Ascending aorta (tissue), 2 donors: ENCODE measurements around the gene NLRC4. TPM values are rescaled to one million over a fixed set of nuclear protein-coding genes. Genes with fewer than 3 reads are reported as not detected.
"Not testable (repeated sequence)": the region's sequence is repeated elsewhere in the genome, so short reads cannot be mapped to it uniquely, and the experiment has no call there.

Experiments
- DNase-seq, 2 donors: peaks; one replicate each; pipeline ENCODE4 v3.0.0-alpha.2; 2019; ENCODE audit warnings: low spot score in 2 of 2
- H3K27ac ChIP-seq, 2 donors: fragments of 200-600 bp; sonication (generic); one replicate each; pipeline ENCODE4 v1.5.1; 2016 to 2017; ENCODE audit warnings: mild to moderate bottlenecking in 1 of 2
- H3K27me3 ChIP-seq: fragments of 200-600 bp; sonication (generic); one replicate; pipeline ENCODE4 v1.5.1; 2017
- H3K36me3 ChIP-seq, 2 donors: fragments of 200-600 bp; sonication (generic); one replicate each; pipeline ENCODE4 v1.5.1; 2016
- H3K4me1 ChIP-seq, 2 donors: fragments of 200-600 bp; sonication (generic); one replicate each; pipeline ENCODE4 v1.5.1; 2016 to 2017; ENCODE audit warnings: mild to moderate bottlenecking in 1 of 2
- H3K4me3 ChIP-seq, 2 donors: fragments of 200-600 bp; sonication (generic); one replicate each; pipeline ENCODE4 v1.5.1; 2016 to 2017; ENCODE audit warnings: mild to moderate bottlenecking in 1 of 2
- H3K9me3 ChIP-seq, 2 donors: fragments of 200-600 bp; sonication (generic); one replicate each; pipeline ENCODE4 v1.5.1; 2016
- CTCF ChIP-seq, 3 experiments: fragments of 200-600 bp in 2 of 3; fragments of 450-650 bp in 1 of 3; sonication (generic) in 2 of 3; IDR thresholded peaks; one replicate each; pipeline ENCODE4 v1.5.1; 2016 to 2019; ENCODE audit warnings: antibody characterized with exemption in 3 of 3, mild to moderate bottlenecking in 1 of 3, moderate library complexity in 1 of 3
- intact Hi-C: fragments of 100-400 bp; cut with DNase I; formaldehyde crosslinking; loops from one replicate; pipeline ENCODE4 v1.15.1; 2023
- total RNA-seq: library from RNA; depleted of rRNA; stranded (reverse); fragments of >200 nt; gene quantifications from one replicate; pipeline ENCODE4 v1.1.0, GENCODE V29; 2016

Gene NLRC4
- total RNA-seq, 1 donor from 2014 or later, result 2.3 TPM

GRCh38 chr2:32222966-32223365 is 41.7 kb downstream of the NLRC4 start:
- H3K9me3 ChIP-seq, result no peaks in the 10 kb centered on the region
- TF ChIP-seq CTCF (IDR thresholded peaks at IDR 0.05), result no peak
- intact Hi-C loops, result no loop called here
- H3K36me3 ChIP-seq, result peaks cover 17 to 56% of the 10 kb centered on the region in 2 donors
- H3K4me1 ChIP-seq, result no peaks in the 10 kb centered on the region
- no peaks in the 10 kb centered on the region for H3K27me3 ChIP-seq
- DNase-seq, result no peak
- no peak overlapping the region for H3K27ac ChIP-seq
- no peak overlapping the region for H3K4me3 ChIP-seq

DNA sequence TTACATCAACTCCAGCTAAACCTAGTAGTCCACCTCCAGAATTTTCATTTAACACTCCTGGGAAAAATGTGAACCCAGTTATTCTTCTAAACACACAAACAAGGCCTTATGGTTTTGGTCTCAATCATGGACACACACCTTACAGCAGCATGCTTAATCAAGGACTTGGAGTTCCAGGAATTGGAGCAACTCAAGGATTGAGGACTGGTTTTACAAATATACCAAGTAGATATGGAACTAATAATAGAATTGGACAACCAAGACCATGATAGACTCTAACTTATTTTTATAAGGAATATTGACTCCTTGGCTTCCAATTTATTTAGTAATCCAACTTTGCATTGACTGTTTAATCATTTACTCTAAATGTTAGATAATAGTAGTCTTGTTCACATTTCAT is 44.2 kb downstream of the NLRC4 start:
- Histone ChIP-seq H3K9me3 (no peaks in the 10 kb centered on the region), H3K4me3 (no peak overlapping the region), H3K27ac (no peak overlapping the region), H3K4me1 (no peaks in the 10 kb centered on the region), H3K36me3 (peaks cover 17 to 56% of the 10 kb centered on the region in 2 donors), H3K27me3 (no peaks in the 10 kb centered on the region)
- intact Hi-C loops, result no loop called here
- TF ChIP-seq CTCF (IDR thresholded peaks at IDR 0.05), result no peak
- no peak for DNase-seq

GRCh38 chr2:32212295-32212694 is 52.4 kb downstream of the NLRC4 start:
- Histone ChIP-seq H3K4me1 (no peaks in the 10 kb centered on the region), H3K4me3 (no peak overlapping the region), H3K27me3 (no peaks in the 10 kb centered on the region), H3K36me3 (peaks cover 16 to 28% of the 10 kb centered on the region in 2 donors), H3K9me3 (no peaks in the 10 kb centered on the region), H3K27ac (no peak overlapping the region)
- DNase-seq, result no peak
- intact Hi-C loops, result no loop called here
- no peak for TF ChIP-seq CTCF (IDR thresholded peaks at IDR 0.05)

- H3K27ac ChIP-seq, result no peak overlapping the region
- peaks cover 16 to 23% of the 10 kb centered on the region in 2 donors for H3K36me3 ChIP-seq
These were observed 53.8 kb downstream of the NLRC4 start for GRCh38 chr2:32210767-32211408.

DNA sequence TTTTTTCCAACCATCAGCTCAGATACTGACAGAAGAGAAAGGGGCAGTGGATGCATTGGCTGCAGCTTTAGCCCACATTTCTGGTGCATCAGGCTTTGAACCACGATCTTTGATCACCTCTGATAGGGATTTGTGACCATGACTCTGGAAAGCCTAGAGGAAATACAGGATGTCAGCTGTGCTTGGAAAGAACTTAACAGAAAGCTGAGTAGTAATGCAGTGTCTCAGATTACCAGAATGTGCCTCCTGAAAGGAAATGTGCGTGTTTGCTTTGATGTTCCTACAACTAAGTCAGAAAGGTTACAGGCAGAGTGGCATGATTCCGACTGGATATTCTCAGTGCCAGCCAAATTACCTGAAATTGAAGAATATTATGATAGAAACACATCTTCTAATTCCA is 61.3 kb downstream of the NLRC4 start:
- intact Hi-C loops, H3K4me3 ChIP-seq, H3K9me3 ChIP-seq, H3K4me1 ChIP-seq, H3K27ac ChIP-seq, H3K27me3 ChIP-seq, DNase-seq: not testable (repeated sequence)
- H3K36me3 ChIP-seq, result peaks cover 17 to 30% of the 10 kb centered on the region in 2 donors

More at GRCh38 chr2:32210767-32211408, 53.8 kb downstream of the NLRC4 start:
- Histone ChIP-seq H3K27me3 (no peaks in the 10 kb centered on the region), H3K4me1 (no peaks in the 10 kb centered on the region), H3K9me3 (no peaks in the 10 kb centered on the region), H3K4me3 (no peak overlapping the region)
- TF ChIP-seq CTCF (IDR thresholded peaks at IDR 0.05), result no peak
- no peak for DNase-seq
- intact Hi-C loops, result no loop called here

- no peaks in the 10 kb centered on the region for H3K9me3 ChIP-seq
- H3K4me3 ChIP-seq, result no peak overlapping the region
- H3K4me1 ChIP-seq, result no peaks in the 10 kb centered on the region
- no peak for TF ChIP-seq CTCF (IDR thresholded peaks at IDR 0.05)
- H3K27ac ChIP-seq, result no peak overlapping the region
- peaks cover 29 to 42% of the 10 kb centered on the region in 2 donors for H3K36me3 ChIP-seq
- intact Hi-C loops, result no loop called here
- no peaks in the 10 kb centered on the region for H3K27me3 ChIP-seq
- DNase-seq, result no peak
These were observed 63.9 kb downstream of the NLRC4 start for GRCh38 chr2:32200814-32201213.
